WTC11 (cell line): Measurements from ENCODE around the gene CCDC30. TPM values are rescaled to one million over a fixed set of nuclear protein-coding genes. Genes with fewer than 3 reads are reported as not detected.

Experiments used
- ATAC-seq: fragments of 200-7000 bp; cut with Tn5 transposase; 2 replicates; pipeline ENCODE4 v1.10.0; 2021; ENCODE audit warnings: mild to moderate bottlenecking, moderate library complexity
- CTCF ChIA-PET: fragments of 300-600 bp; sonication (Branson Sonifier 250); formaldehyde crosslinking; loops from one replicate; lab custom pipeline; 2021; ENCODE audit warnings: antibody characterized with exemption; lab: Charles Lee
- POLR2A ChIA-PET: fragments of 350-600 bp; sonication (Branson Sonifier 250); formaldehyde crosslinking; loops from one replicate; lab custom pipeline; 2021; ENCODE audit warnings: antibody characterized with exemption; lab: Charles Lee
- DNase-seq: peaks from one replicate; pipeline ENCODE4 v3.0.0; 2021; ENCODE audit warnings: low spot score
- H3K27ac Mint-ChIP-seq: 2 replicates; pipeline ENCODE4 v1.8.0; 2021; ENCODE audit warnings: mixed read lengths
- H3K27me3 Mint-ChIP-seq: 2 replicates; pipeline ENCODE4 v1.8.0; 2021; ENCODE audit warnings: low read depth, mild to moderate bottlenecking, moderate library complexity, mixed read lengths
- H3K36me3 Mint-ChIP-seq: 2 replicates; pipeline ENCODE4 v1.8.0; 2021; ENCODE audit warnings: mixed read lengths
- H3K4me1 Mint-ChIP-seq: 2 replicates; pipeline ENCODE4 v1.8.0; 2022; ENCODE audit warnings: mixed read lengths
- H3K4me3 Mint-ChIP-seq: 2 replicates; pipeline ENCODE4 v1.8.0; 2021; ENCODE audit warnings: mild to moderate bottlenecking, moderate library complexity, mixed read lengths
- H3K9me3 Mint-ChIP-seq: 2 replicates; pipeline ENCODE4 v1.8.0; 2021; ENCODE audit warnings: mixed read lengths
- ATF1 ChIP-seq: sonication (generic); formaldehyde crosslinking; IDR thresholded peaks from 2 replicates; pipeline ENCODE4 v1.8.1; 2023; ENCODE audit warnings: mild to moderate bottlenecking, moderate library complexity, missing genetic modification reagents
- CBFB ChIP-seq: sonication (generic); formaldehyde crosslinking; IDR thresholded peaks from 2 replicates; pipeline ENCODE4 v1.8.1; 2022; ENCODE audit warnings: mild to moderate bottlenecking, low read depth, missing genetic modification reagents
- ESRRA ChIP-seq: sonication (generic); formaldehyde crosslinking; IDR thresholded peaks from 2 replicates; pipeline ENCODE4 v1.8.1; 2022; ENCODE audit warnings: mild to moderate bottlenecking, missing genetic modification reagents, borderline replicate concordance
- FOXJ3 ChIP-seq: sonication (generic); formaldehyde crosslinking; IDR thresholded peaks from 2 replicates; pipeline ENCODE4 v1.9.0; 2021; ENCODE audit warnings: missing genetic modification reagents, mild to moderate bottlenecking, borderline replicate concordance
- FOXP4 ChIP-seq: sonication (generic); formaldehyde crosslinking; IDR thresholded peaks from 2 replicates; pipeline ENCODE4 v1.8.0; 2022; ENCODE audit warnings: mild to moderate bottlenecking, missing genetic modification reagents
- GABPB1 ChIP-seq: sonication (generic); formaldehyde crosslinking; IDR thresholded peaks from 2 replicates; pipeline ENCODE4 v1.8.1; 2023; ENCODE audit warnings: mild to moderate bottlenecking, missing genetic modification reagents
- MLX ChIP-seq: sonication (generic); formaldehyde crosslinking; IDR thresholded peaks from 2 replicates; pipeline ENCODE4 v1.8.1; 2023; ENCODE audit warnings: mild to moderate bottlenecking, missing genetic modification reagents, moderate library complexity
- NFATC4 ChIP-seq: fragments of 250-450 bp; sonication (Bioruptor Pico); IDR thresholded peaks from 2 replicates; pipeline ENCODE4 v1.9.0; 2021; ENCODE audit warnings: mild to moderate bottlenecking
- NR3C1 ChIP-seq: sonication (generic); formaldehyde crosslinking; conservative IDR thresholded peaks from 2 replicates; pipeline ENCODE4 v1.8.1; 2023; ENCODE audit warnings: low read depth, mild to moderate bottlenecking, missing genetic modification reagents
- PRRX2 ChIP-seq: fragments of 250-450 bp; sonication (Bioruptor Pico); IDR thresholded peaks from 2 replicates; pipeline ENCODE4 v1.8.0; 2021; ENCODE audit warnings: mild to moderate bottlenecking
- SMAD3 ChIP-seq: sonication (generic); formaldehyde crosslinking; IDR thresholded peaks from 2 replicates; pipeline ENCODE4 v1.8.0; 2022; ENCODE audit warnings: missing genetic modification reagents, mild to moderate bottlenecking, borderline replicate concordance
- STAT6 ChIP-seq: sonication (generic); formaldehyde crosslinking; conservative IDR thresholded peaks from 2 replicates; pipeline ENCODE4 v1.8.1; 2023; ENCODE audit warnings: mild to moderate bottlenecking, low read depth, missing genetic modification reagents, moderate library complexity
- ZBTB21 ChIP-seq: sonication (generic); formaldehyde crosslinking; IDR thresholded peaks from 2 replicates; pipeline ENCODE4 v1.8.1; 2023; ENCODE audit warnings: mild to moderate bottlenecking, missing genetic modification reagents, borderline replicate concordance
- ZNF219 ChIP-seq: sonication (generic); formaldehyde crosslinking; IDR thresholded peaks from 2 replicates; pipeline ENCODE4 v1.8.0; 2023; ENCODE audit warnings: missing genetic modification reagents, mild to moderate bottlenecking, borderline replicate concordance
- ZNF232 ChIP-seq: sonication (generic); formaldehyde crosslinking; IDR thresholded peaks from 2 replicates; pipeline ENCODE4 v1.8.0; 2022; ENCODE audit warnings: mild to moderate bottlenecking, missing genetic modification reagents
- ZNF317 ChIP-seq: sonication (generic); formaldehyde crosslinking; IDR thresholded peaks from 2 replicates; pipeline ENCODE4 v1.8.1; 2023; ENCODE audit warnings: low read depth, mild to moderate bottlenecking, moderate library complexity, missing genetic modification reagents, borderline replicate concordance
- ZNF532 ChIP-seq: fragments of 250-450 bp; sonication (Bioruptor Pico); IDR thresholded peaks from 2 replicates; pipeline ENCODE4 v1.9.0; 2021; ENCODE audit warnings: mild to moderate bottlenecking, borderline replicate concordance
- total RNA-seq: library from RNA; stranded (reverse); gene quantifications from 3 replicates; pipeline ENCODE4 v1.2.3, GENCODE V29; 2021
- TF ChIP-seq, protein P1 (sequence below): sonication (generic); formaldehyde crosslinking; IDR thresholded peaks from 2 replicates; pipeline ENCODE4 v1.8.1; 2023; ENCODE audit warnings: mild to moderate bottlenecking, missing genetic modification reagents
- TF ChIP-seq, protein P2 (sequence below): sonication (generic); formaldehyde crosslinking; conservative IDR thresholded peaks from 2 replicates; pipeline ENCODE4 v1.8.1; 2022; ENCODE audit warnings: mild to moderate bottlenecking, missing genetic modification reagents
- TF ChIP-seq, protein P3 (sequence below): sonication (generic); formaldehyde crosslinking; IDR thresholded peaks from 2 replicates; pipeline ENCODE4 v1.8.1; 2022; ENCODE audit warnings: mild to moderate bottlenecking, missing genetic modification reagents, moderate library complexity, borderline replicate concordance

The CCDC30 gene
- total RNA-seq, 1 experiment from 2014 or later, result 0.92 TPM

DNA sequence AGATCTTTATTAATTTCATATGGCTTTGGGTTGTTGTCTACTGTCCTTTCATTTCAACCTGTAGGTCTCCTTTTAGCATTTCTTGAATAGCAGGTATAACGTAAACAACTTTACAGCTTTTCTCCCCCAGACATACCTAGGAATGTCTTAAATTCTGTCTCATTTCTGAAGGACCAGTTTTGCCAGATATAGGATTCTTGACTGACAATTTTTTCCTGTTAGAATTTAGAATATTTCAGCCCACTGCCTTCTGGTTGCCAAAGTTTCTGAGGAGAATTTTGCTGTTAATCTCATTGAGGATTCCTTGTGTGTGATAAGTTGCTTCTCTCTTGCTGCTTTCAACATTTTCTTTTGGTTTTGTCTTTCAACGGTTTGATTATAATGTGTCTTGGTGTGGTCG lies 60.1 kb downstream of the CCDC30 start:
- TF ChIP-seq STAT6 (CRISPR knock-in tag) (no peak), SMAD3 (CRISPR knock-in tag) (no peak), PRRX2 (CRISPR knock-in tag) (no peak), ATF1 (no peak), FOXJ3 (CRISPR knock-in tag) (no peak), GABPB1 (no peak), ZNF532 (CRISPR knock-in tag) (no peak), NFATC4 (no peak), ZNF219 (no peak), MLX (CRISPR knock-in tag) (no peak), ZNF317 (CRISPR knock-in tag) (no peak), ESRRA (CRISPR knock-in tag) (no peak), ZBTB21 (CRISPR knock-in tag) (no peak), ZNF232 (CRISPR knock-in tag) (no peak), NR3C1 (CRISPR knock-in tag) (no peak), FOXP4 (no peak), CBFB (CRISPR knock-in tag) (no peak)
- TF ChIP-seq, protein P1, sequence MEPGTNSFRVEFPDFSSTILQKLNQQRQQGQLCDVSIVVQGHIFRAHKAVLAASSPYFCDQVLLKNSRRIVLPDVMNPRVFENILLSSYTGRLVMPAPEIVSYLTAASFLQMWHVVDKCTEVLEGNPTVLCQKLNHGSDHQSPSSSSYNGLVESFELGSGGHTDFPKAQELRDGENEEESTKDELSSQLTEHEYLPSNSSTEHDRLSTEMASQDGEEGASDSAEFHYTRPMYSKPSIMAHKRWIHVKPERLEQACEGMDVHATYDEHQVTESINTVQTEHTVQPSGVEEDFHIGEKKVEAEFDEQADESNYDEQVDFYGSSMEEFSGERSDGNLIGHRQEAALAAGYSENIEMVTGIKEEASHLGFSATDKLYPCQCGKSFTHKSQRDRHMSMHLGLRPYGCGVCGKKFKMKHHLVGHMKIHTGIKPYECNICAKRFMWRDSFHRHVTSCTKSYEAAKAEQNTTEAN (CRISPR knock-in tag), result no peak
- TF ChIP-seq, protein P2, sequence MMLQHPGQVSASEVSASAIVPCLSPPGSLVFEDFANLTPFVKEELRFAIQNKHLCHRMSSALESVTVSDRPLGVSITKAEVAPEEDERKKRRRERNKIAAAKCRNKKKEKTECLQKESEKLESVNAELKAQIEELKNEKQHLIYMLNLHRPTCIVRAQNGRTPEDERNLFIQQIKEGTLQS (CRISPR knock-in tag), result no peak
- TF ChIP-seq, protein P3, sequence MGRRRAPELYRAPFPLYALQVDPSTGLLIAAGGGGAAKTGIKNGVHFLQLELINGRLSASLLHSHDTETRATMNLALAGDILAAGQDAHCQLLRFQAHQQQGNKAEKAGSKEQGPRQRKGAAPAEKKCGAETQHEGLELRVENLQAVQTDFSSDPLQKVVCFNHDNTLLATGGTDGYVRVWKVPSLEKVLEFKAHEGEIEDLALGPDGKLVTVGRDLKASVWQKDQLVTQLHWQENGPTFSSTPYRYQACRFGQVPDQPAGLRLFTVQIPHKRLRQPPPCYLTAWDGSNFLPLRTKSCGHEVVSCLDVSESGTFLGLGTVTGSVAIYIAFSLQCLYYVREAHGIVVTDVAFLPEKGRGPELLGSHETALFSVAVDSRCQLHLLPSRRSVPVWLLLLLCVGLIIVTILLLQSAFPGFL, result no peak
- H3K4me3 Mint-ChIP-seq, result no peak overlapping the region
- ATAC-seq (no peak), DNase-seq (no peak)
- H3K27me3 Mint-ChIP-seq, result 0 out of 2 replicates have a peak, but pooled peaks cover 6% of the 10 kb centered on the region
- peaks cover 41% of the 10 kb centered on the region for H3K9me3 Mint-ChIP-seq
- no peak overlapping the region for H3K27ac Mint-ChIP-seq
- CTCF ChIA-PET, result no interaction called here
- H3K4me1 Mint-ChIP-seq, result peaks cover 6% of the 10 kb centered on the region
- POLR2A ChIA-PET, result no interaction called here
- peaks cover 20% of the 10 kb centered on the region for H3K36me3 Mint-ChIP-seq
